OCI-LY3 (cell line): ENCODE measurements around the gene CAVIN2.

Experiments
- EZH2phosphoT487 ChIP-seq: fragments of 200-600 bp; shearing (Covaris generic); IDR thresholded peaks from 2 replicates; pipeline ENCODE4 v1.6.1; 2018; ENCODE audit warnings: antibody characterized with exemption, mixed run types, low read depth
- TF ChIP-seq, protein P1 (sequence below): fragments of 200-600, 300-600 bp; sonication (generic); IDR thresholded peaks from 2 replicates; pipeline ENCODE4 v1.5.1; 2014; ENCODE audit warnings: antibody characterized with exemption, low read length, low read depth

DNA sequence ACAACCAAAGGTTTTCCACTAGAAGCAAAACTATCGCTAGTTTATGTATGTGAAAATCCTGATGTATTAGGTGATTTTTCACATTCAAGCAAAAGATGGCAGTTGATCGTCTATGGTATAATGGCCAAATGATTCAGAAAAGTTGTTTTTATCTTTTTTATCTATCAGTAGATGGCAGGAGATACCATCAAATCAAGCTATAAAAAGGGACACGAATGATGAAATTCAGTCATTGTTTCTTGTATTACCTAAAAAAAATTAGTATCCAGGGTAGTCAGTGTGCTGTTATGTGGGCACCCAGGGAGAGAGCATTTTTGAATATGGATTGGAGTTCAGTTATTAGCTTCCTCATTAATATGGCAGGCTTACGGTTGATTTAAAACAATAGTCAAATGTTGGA is 22.9 kb upstream of the CAVIN2 start:
- TF ChIP-seq, protein P1, sequence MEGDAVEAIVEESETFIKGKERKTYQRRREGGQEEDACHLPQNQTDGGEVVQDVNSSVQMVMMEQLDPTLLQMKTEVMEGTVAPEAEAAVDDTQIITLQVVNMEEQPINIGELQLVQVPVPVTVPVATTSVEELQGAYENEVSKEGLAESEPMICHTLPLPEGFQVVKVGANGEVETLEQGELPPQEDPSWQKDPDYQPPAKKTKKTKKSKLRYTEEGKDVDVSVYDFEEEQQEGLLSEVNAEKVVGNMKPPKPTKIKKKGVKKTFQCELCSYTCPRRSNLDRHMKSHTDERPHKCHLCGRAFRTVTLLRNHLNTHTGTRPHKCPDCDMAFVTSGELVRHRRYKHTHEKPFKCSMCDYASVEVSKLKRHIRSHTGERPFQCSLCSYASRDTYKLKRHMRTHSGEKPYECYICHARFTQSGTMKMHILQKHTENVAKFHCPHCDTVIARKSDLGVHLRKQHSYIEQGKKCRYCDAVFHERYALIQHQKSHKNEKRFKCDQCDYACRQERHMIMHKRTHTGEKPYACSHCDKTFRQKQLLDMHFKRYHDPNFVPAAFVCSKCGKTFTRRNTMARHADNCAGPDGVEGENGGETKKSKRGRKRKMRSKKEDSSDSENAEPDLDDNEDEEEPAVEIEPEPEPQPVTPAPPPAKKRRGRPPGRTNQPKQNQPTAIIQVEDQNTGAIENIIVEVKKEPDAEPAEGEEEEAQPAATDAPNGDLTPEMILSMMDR, result no peak
- no peak for TF ChIP-seq EZH2phosphoT487
